ENCODE data around the gene FBXL16.

Gene FBXL16

DNA sequence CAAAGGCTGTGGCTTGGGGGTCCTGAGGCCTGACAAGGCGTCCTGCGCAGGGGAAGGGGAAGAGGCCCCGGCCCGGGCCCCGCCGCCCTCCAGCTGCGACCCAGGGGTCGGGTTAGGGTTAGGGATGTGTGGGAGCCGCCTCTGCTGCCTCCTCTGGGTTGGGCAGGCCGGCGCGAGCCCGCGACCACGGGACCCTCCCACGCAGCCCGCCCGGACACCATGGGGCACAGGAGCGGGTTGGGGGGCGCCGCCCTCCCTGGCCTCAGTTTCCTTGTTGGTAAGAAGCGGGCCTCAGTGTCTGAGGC, 34.8 kb upstream of the FBXL16 start:
- Histone ChIP-seq H3K27me3 (ENCODE audit: insufficient read depth, low read length, poor library complexity) (no peaks in the 10 kb centered on the region), H3K4me2 (ENCODE audit: insufficient read depth, low read length) (peak overlapping the region; percentile 99), H3K27ac (ENCODE audit: low read length) (peak overlapping the region; percentile 75), H3K79me2 (ENCODE audit: insufficient read depth, low read length) (peaks cover 18% of the 10 kb centered on the region), H3K4me3 (ENCODE audit: low read depth in 1 of 2, low read length in 2 of 2) (peak overlapping the region; percentile 91 to 98), H3K36me3 (ENCODE audit: insufficient read depth, low read length) (peaks cover 31% of the 10 kb centered on the region), H3K4me1 (ENCODE audit: insufficient read depth, low read length) (peaks cover 19% of the 10 kb centered on the region), H2AFZ (ENCODE audit: low read depth, low read length) (peak overlapping the region; percentile 81), H3K9me3 (ENCODE audit: insufficient read depth, low read length, severe bottlenecking) (no peaks in the 10 kb centered on the region), H3K9ac (ENCODE audit: low read depth, low read length) (peak overlapping the region; percentile 96), H4K20me1 (ENCODE audit: insufficient read depth, low read length) (no peaks in the 10 kb centered on the region)
- peak; percentile 60 for ATAC-seq (ENCODE audit: insufficient read depth, low read depth)
- TF ChIP-seq, protein P1, sequence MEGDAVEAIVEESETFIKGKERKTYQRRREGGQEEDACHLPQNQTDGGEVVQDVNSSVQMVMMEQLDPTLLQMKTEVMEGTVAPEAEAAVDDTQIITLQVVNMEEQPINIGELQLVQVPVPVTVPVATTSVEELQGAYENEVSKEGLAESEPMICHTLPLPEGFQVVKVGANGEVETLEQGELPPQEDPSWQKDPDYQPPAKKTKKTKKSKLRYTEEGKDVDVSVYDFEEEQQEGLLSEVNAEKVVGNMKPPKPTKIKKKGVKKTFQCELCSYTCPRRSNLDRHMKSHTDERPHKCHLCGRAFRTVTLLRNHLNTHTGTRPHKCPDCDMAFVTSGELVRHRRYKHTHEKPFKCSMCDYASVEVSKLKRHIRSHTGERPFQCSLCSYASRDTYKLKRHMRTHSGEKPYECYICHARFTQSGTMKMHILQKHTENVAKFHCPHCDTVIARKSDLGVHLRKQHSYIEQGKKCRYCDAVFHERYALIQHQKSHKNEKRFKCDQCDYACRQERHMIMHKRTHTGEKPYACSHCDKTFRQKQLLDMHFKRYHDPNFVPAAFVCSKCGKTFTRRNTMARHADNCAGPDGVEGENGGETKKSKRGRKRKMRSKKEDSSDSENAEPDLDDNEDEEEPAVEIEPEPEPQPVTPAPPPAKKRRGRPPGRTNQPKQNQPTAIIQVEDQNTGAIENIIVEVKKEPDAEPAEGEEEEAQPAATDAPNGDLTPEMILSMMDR (IDR thresholded peaks at IDR 0.05; ENCODE audit: borderline replicate concordance, extremely low read depth, low read length, poor library complexity, severe bottlenecking), result no peak
- TF ChIP-seq EZH2 (IDR thresholded peaks at IDR 0.05; ENCODE audit: borderline replicate concordance, low read depth, low read length, severe bottlenecking), result no peak
- no peak for DNase-seq

DNA sequence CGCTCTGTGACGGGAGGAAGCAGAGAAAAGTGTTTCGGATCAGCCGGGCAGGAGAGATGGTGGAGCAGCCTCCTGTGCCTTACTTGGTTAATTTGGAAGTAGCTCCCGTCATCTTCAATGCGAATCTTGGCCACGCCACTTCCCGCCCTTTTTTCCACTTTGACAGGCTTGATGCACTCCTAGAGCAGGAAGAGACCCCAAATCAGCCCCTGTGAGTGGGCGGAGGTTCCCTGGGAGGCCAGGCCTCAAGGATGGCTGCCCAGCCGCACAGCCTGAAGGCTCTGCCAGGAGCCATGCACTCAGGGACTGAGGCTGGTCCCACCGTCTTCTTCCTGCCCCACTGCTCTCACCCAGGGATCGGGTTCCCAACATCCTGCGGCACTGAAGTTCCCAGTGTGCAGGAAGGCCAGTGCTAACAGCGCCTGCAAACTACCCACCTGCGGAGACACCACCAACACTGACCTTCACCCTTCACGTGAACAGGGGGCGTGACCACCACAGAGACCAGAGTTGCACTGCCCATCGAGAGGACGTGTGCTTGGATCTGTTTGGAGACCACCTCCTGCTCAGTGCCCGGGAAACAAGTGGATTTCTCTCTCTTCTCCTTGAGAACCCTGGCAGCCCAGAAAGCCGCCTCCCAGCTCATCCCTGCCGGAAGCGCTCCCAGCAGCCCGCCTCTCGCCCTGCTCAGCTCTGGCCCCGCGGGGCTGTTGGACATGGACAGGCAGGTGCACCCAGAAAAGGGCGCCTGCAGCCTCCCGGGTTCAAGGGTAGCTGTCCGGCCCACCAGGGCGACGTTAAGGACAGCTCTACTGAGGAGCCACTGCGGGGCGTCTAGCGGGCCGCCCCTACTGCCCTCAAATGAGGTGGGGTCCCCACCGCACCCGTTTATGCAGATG, 34.2 kb upstream of the FBXL16 start:
- H3K79me2 ChIP-seq (ENCODE audit: insufficient read depth, low read length), result peaks cover 18% of the 10 kb centered on the region
- peak overlapping the region; percentile 81 for H2AFZ ChIP-seq (ENCODE audit: low read depth, low read length)
- H3K27ac ChIP-seq (ENCODE audit: low read length), result peak overlapping the region; percentile 75
- H3K4me1 ChIP-seq (ENCODE audit: insufficient read depth, low read length), result peaks cover 19% of the 10 kb centered on the region
- H3K27me3 ChIP-seq (ENCODE audit: insufficient read depth, low read length, poor library complexity), result no peaks in the 10 kb centered on the region
- H3K9me3 ChIP-seq (ENCODE audit: insufficient read depth, low read length, severe bottlenecking), result no peaks in the 10 kb centered on the region
- no peak for TF ChIP-seq EZH2 (IDR thresholded peaks at IDR 0.05; ENCODE audit: borderline replicate concordance, low read depth, low read length, severe bottlenecking)
- TF ChIP-seq, protein P1 (IDR thresholded peaks at IDR 0.05; ENCODE audit: borderline replicate concordance, extremely low read depth, low read length, poor library complexity, severe bottlenecking), result no peak
- no peak for DNase-seq
- peaks cover 37% of the 10 kb centered on the region for H3K36me3 ChIP-seq (ENCODE audit: insufficient read depth, low read length)
- H3K4me2 ChIP-seq (ENCODE audit: insufficient read depth, low read length), result peak overlapping the region; percentile 99
- no peak for ATAC-seq (ENCODE audit: insufficient read depth, low read depth)
- peak overlapping the region; percentile 91 to 98 for H3K4me3 ChIP-seq (ENCODE audit: low read depth in 1 of 2, low read length in 2 of 2)
- H3K9ac ChIP-seq (ENCODE audit: low read depth, low read length), result peak overlapping the region; percentile 96
- no peaks in the 10 kb centered on the region for H4K20me1 ChIP-seq (ENCODE audit: insufficient read depth, low read length)

DNA sequence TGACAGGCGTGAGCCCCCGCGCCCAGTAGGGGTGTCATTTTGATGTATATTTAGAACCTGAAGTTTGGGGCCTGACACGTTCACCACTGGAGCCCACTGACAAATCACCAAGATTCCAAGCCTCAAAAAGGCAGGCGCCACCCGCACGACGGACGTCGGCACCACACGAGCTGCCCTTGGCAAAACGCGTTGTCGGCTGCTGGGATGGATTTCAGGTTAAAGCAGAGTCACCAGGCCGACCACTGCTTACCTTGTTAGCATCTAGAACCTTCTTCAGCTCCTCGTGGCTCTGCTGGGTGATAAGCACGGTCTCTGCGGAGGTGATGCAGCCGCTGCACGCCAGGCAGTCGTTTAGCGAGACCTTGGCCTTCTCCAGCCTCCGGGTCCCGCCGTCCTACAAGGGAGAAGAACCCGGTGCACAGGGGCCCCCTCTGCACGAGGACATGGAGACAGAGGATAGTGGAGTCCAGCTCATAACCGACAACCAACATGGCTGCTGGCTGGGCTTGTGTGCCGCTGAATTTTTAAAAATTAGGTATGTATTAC, 31.4 kb upstream of the FBXL16 start:
- no peak overlapping the region for H3K4me2 ChIP-seq (ENCODE audit: insufficient read depth, low read length)
- H3K9me3 ChIP-seq (ENCODE audit: insufficient read depth, low read length, severe bottlenecking), result no peaks in the 10 kb centered on the region
- peaks cover 4% of the 10 kb centered on the region; the same call in 1 of the 2 replicates for H4K20me1 ChIP-seq (ENCODE audit: insufficient read depth, low read length)
- no peak overlapping the region for H3K27ac ChIP-seq (ENCODE audit: low read length)
- H3K4me3 ChIP-seq (ENCODE audit: low read depth in 1 of 2, low read length in 2 of 2), result no peak overlapping the region
- no peak overlapping the region for H3K9ac ChIP-seq (ENCODE audit: low read depth, low read length)
- peaks cover 19% of the 10 kb centered on the region for H3K4me1 ChIP-seq (ENCODE audit: insufficient read depth, low read length)
- peaks cover 18% of the 10 kb centered on the region for H3K79me2 ChIP-seq (ENCODE audit: insufficient read depth, low read length)
- ATAC-seq (ENCODE audit: insufficient read depth, low read depth) (no peak), DNase-seq (no peak)
- no peaks in the 10 kb centered on the region for H3K27me3 ChIP-seq (ENCODE audit: insufficient read depth, low read length, poor library complexity)
- H2AFZ ChIP-seq (ENCODE audit: low read depth, low read length), result no peak overlapping the region
- TF ChIP-seq EZH2 (IDR thresholded peaks at IDR 0.05; ENCODE audit: borderline replicate concordance, low read depth, low read length, severe bottlenecking), result no peak
- TF ChIP-seq, protein P1 (IDR thresholded peaks at IDR 0.05; ENCODE audit: borderline replicate concordance, extremely low read depth, low read length, poor library complexity, severe bottlenecking), result no peak
- peaks cover 65% of the 10 kb centered on the region for H3K36me3 ChIP-seq (ENCODE audit: insufficient read depth, low read length)
